Activated CD4-positive, alpha-beta T cell treated with anti-CD3 and anti-CD28 coated beads for 1 hour (primary cell): ENCODE results near the gene THOC6.
"Not testable (repeated sequence)": the region's sequence is repeated elsewhere in the genome, so short reads cannot be mapped to it uniquely, and the experiment has no call there.

Source experiments
- DNase-seq: peaks from one replicate; pipeline ENCODE4 v3.0.0-alpha.2; 2020

Gene THOC6

DNA sequence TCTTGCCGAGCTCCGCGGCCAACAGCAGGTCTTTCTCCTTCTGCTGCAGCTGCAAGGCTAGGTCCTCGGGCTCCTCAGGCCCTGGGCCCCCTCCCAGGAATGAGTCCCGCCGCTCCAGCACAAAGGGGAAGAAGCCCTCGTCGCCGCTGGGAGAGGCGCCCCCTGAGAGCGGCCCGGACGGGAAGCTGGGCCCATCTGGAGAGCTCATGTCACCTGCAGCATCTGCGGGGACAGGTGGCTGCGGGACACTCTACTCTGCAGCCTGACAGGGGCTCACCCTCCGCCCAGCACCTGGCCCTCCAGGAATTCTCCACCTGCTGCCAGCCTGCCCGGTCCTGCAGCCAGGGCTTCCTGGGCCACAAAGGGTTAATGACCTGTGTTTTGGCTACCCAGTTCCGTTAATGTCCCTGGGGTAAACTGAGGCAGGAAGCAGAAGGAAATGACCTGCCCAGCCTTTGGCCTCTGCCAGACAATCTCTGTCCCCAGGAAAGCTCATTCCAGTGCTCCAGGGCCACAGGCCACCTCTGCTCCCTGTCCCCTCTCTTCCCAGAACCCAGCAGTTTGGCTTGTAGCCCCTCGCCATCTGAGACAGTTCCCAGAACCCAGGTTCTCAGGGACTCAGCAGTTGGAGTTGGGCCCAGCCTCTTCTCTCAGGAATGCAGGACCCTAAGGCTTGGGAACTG lies 11.6 kb downstream of the THOC6 start:
- DNase-seq, result no peak

- DNase-seq, result no peak
Observed at GRCh38 chr16:3035972-3036725, 12.3 kb downstream of the THOC6 start.

DNA sequence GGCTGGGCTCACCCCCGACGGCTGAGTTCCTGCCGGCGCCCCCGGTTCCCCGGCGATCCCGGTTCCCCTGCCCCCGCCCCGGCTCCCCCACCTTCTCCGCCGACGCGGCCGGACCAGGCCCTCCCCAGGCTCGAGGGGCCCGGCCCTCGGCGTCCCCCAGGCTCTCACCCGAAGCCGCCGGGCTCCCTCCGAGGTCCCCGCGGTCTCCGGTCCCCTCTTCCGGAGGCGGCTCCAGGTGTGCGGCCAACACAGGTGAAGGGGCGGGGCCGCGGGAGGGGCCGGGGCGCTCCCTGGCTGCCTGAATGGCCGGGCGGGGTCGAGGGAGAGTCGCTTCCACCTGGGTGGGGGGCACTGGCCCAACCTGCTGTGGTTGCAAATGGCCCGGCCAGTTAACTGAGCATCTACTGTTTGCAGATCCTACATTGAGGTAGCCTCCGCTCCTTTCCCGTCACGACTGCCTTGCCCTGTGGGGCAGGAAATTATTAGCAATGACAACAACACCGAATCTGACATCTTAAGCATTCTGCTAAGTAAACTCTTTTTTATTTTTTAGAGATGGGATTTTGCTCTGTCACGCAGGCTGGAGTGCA lies 13.0 kb downstream of the THOC6 start, which contains the start of gene BICDL2:
BICDL2 (minus strand) TSS at position 219 of the 590 bp plus-strand sequence. CDS start 1,448 bp downstream, outside the sequence.
- DNase-seq, result no peak

GRCh38 chr16:3038256-3038655 lies 14.4 kb downstream of the THOC6 start:
- no peak for DNase-seq

DNA sequence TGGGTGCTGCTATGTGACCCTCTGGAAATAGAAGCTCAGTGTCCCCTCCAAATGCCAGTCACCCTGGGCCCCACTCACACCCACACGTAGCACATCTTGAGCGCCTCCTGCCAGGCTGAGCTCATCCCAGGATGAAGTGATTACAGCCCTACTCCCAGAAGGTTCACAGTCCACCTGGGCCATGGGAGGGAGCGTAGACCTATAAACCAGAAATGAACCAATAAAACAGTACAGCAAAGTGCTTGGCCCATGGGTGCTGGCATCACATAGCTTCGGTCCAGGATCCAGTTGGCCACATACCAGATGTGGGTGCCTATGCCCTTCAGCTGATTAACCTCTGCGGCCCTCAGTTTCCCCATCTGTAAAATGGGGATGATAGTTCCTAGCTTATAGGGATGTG lies 15.1 kb downstream of the THOC6 start:
- no peak for DNase-seq

DNA sequence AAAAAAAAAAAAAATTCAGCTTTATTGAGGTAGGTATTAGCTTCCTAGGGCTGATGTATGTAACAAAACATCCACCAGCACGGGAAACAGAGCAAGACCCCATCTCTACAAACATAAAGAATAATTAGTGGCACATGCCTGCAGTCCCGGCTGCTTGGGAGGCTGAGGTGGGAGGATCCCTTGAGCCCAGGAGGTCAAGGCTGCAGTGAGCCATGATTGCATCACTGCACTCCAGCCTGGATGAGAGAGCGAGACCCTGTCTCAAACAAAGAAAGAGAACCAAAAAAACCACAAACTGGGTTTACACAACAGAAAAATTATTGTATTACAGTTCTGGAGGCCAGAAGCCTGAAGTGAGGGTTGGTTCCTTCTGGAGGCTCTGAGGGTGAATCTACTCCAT lies 18.5 kb downstream of the THOC6 start:
- DNase-seq, result no peak

DNA sequence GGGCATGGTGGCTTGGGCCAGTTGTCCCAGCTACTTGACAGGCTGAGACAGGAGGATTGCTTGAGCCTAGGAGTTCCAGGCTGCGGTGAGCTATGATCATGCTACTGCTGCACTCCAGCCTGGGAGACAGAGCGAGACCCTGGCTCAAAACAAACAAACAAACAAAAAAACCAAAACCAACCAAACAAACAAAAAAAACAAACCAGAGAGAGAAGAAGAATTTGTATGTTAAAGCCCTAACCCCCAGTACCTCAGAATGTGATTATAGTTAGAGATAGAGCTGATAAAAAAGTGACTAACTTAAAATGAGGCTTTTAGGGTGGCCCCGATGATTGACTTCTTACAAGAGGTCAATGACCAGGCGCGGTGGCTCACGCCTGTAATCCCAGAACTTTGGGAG lies 20.9 kb downstream of the THOC6 start:
- DNase-seq, result no peak

GRCh38 chr16:3045758-3046640 lies 22.2 kb downstream of the THOC6 start, which contains the start of gene MMP25:
Gene MMP25, plus strand, starts transcription at chr16:3046561. Its CDS starts 357 bp downstream, at chr16:3046918.
- DNase-seq, result no peak

GRCh38 chr16:3046641-3047386 lies 23.0 kb downstream of the THOC6 start:
- DNase-seq, result no peak

DNA sequence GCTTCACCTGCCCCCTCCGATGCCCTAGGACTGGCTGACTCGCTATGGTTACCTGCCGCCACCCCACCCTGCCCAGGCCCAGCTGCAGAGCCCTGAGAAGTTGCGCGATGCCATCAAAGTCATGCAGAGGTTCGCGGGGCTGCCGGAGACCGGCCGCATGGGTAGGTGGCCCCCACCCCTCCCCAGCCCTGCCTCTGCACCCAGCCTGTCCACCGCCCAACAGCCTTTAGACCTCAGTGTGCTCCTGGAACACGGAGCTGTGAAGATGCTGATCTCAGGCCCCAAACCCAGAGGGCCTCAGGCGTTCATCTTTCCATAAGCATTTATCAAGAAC lies 23.5 kb downstream of the THOC6 start:
- DNase-seq, result no peak

- DNase-seq, result no peak
Observed at GRCh38 chr16:3049921-3050481, 26.2 kb downstream of the THOC6 start.

GRCh38 chr16:3050487-3050886 lies 26.7 kb downstream of the THOC6 start:
- DNase-seq, result no peak

GRCh38 chr16:3051009-3051408 lies 27.2 kb downstream of the THOC6 start:
- no peak for DNase-seq

DNA sequence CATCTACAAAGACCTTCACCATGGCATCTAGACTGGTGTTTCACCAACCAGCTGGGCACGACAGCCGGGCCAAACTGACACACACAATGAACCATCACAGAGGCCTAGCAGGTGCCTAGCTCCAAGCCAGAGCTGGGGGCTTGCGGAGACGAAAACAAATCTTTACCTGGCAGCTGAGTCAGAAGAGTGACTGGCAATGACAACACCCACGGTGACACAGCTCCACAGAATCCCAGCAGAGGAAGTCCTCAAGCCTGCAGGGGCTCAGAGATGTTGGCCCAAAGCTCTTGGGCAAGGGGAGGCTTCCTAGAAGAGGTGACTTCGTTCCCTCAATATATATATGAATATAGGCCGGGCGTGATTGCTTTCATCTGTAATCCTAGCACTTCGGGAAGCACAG lies 27.7 kb downstream of the THOC6 start:
- DNase-seq, result no peak

DNA sequence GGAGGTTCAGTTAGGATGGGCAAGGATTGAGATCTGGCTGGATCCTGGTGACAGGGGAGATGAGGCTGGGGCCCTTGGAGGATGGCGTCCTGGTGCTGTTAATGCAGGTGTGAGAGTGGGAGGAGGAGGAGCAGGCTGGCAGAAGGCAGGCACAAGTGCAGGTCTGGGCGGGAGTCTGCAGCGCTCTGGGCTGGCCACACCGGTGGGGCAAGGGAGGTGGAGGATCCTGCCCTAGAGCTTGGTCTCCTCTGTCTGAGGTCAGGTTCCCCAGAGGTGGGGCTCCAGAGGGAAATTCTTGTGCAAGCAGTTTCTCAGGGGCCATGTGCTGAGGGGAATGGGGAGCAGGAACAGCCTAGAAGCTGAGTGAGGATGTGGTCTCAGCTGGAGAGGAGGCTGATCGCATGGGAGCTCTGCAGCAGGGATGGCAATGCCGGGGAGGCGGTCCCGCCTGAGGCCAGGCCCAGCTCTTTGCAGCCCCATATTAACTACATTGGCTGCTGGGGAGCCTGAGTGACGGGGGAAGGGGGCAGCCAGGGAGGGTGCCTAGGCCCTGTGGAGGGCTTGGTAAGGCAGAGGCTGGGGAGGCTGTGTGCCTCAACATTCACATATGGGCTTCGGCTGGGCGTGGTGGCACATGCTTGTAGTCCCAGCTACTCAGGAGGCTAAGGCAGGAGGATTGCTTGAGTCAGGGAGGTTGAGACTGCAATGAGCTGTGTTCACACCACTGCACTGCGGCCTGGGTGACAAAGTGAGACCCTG lies 28.9 kb downstream of the THOC6 start:
- DNase-seq, result not testable (repeated sequence)

GRCh38 chr16:3053330-3053710 lies 29.5 kb downstream of the THOC6 start:
- not testable (repeated sequence) for DNase-seq

GRCh38 chr16:3054965-3055733 lies 31.3 kb downstream of the THOC6 start:
- DNase-seq, result no peak

- not testable (repeated sequence) for DNase-seq
Observed at GRCh38 chr16:3055734-3056115, 31.9 kb downstream of the THOC6 start.

GRCh38 chr16:3056336-3057180 lies 32.7 kb downstream of the THOC6 start:
- no peak for DNase-seq
